ENCODE data around the gene DFFA. TPM values are rescaled to one million over a fixed set of nuclear protein-coding genes. Genes with fewer than 3 reads are reported as not detected.

Gene DFFA
- polyA plus RNA-seq, 3 donors = 11.0 to 17.8 (median 17.3) TPM

- 68% methylated on average over 2 of the region's 5 CpGs for WGBS (ENCODE audit: insufficient coverage)
- Histone ChIP-seq H3K4me2 (replicated peaks; ENCODE audit: extremely low read depth, low read length, poor library complexity, severe bottlenecking) (no peak overlapping the region), H3K27ac (ENCODE audit: low read depth in 1 of 2, low read length in 2 of 2) (no peak overlapping the region), H2AFZ (ENCODE audit: insufficient read depth, low read depth, low read length, poor library complexity, severe bottlenecking) (no peak overlapping the region), H3K9me3 (replicated peaks in 1 of 2; ENCODE audit: control insufficient read depth in 1 of 2, insufficient read depth in 1 of 2, low read length in 2 of 2) (no peaks in the 10 kb centered on the region), H3K4me1 (ENCODE audit: control insufficient read depth in 1 of 2, insufficient read depth in 2 of 2, low read length in 2 of 2) (no peaks in the 10 kb centered on the region), H3K9ac (ENCODE audit: insufficient read depth, low read length, poor library complexity, severe bottlenecking) (no peak overlapping the region), H3K27me3 (ENCODE audit: control insufficient read depth in 2 of 2, insufficient read depth in 2 of 2, low read length in 2 of 2) (no peaks in the 10 kb centered on the region), H4K20me1 (ENCODE audit: insufficient read depth, low read length) (peaks cover 62% of the 10 kb centered on the region), H3K36me3 (replicated peaks in 1 of 2; ENCODE audit: control insufficient read depth in 1 of 2, insufficient read depth in 2 of 2, low read length in 2 of 2) (no peaks in the 10 kb centered on the region), H3K4me3 (replicated peaks in 1 of 3; ENCODE audit: low read depth in 2 of 3, low read length in 3 of 3) (no peak overlapping the region), H3K79me2 (ENCODE audit: insufficient read depth, low read length) (peaks cover 34% of the 10 kb centered on the region)
- intact Hi-C loops (cut with micrococcal nuclease) = loop anchor here (10.0 kb wide), 2 partner anchors 361 to 441 kb away; no protein-coding TSS in a partner anchor
- TF ChIP-seq CTCF (IDR thresholded peaks at IDR 0.05) = no peak
- no peak for DNase-seq
- peaks cover 3 to 12% of the 10 kb centered on the region in 2 donors for H3K36me3 Mint-ChIP-seq
- peaks cover 15% of the 10 kb centered on the region for H3K4me1 Mint-ChIP-seq
- no peaks in the 10 kb centered on the region for H3K27me3 Mint-ChIP-seq (ENCODE audit: low read depth in 3 of 3)
- no peaks in the 10 kb centered on the region for H3K9me3 Mint-ChIP-seq
- H3K27ac Mint-ChIP-seq = no peak overlapping the region
- no peak overlapping the region for H3K4me3 Mint-ChIP-seq
Measured at GRCh38 chr1:10504249-10504648, 31.9 kb upstream of the DFFA start.

GRCh38 chr1:10502206-10502605, 29.9 kb upstream of the DFFA start:
- peaks cover 35% of the 10 kb centered on the region for H3K79me2 ChIP-seq (ENCODE audit: insufficient read depth, low read length)
- H3K27ac Mint-ChIP-seq = no peak overlapping the region
- H3K4me1 Mint-ChIP-seq = peaks cover 10% of the 10 kb centered on the region
- H3K36me3 ChIP-seq (replicated peaks in 1 of 2; ENCODE audit: control insufficient read depth in 1 of 2, insufficient read depth in 2 of 2, low read length in 2 of 2) = peaks cover 0 to 19% of the 10 kb centered on the region in 2 donors
- no peak overlapping the region for H2AFZ ChIP-seq (ENCODE audit: insufficient read depth, low read depth, low read length, poor library complexity, severe bottlenecking)
- WGBS (ENCODE audit: insufficient coverage) = 100% methylated on average over 1 of the region's 5 CpGs
- no peak for DNase-seq
- H3K27me3 ChIP-seq (ENCODE audit: control insufficient read depth in 2 of 2, insufficient read depth in 2 of 2, low read length in 2 of 2) = no peaks in the 10 kb centered on the region
- H3K4me3 Mint-ChIP-seq = no peak overlapping the region
- peaks cover 58% of the 10 kb centered on the region for H4K20me1 ChIP-seq (ENCODE audit: insufficient read depth, low read length)
- H3K9ac ChIP-seq (ENCODE audit: insufficient read depth, low read length, poor library complexity, severe bottlenecking) = no peak overlapping the region
- no peaks in the 10 kb centered on the region for H3K9me3 ChIP-seq (replicated peaks in 1 of 2; ENCODE audit: control insufficient read depth in 1 of 2, insufficient read depth in 1 of 2, low read length in 2 of 2)
- intact Hi-C loops (cut with micrococcal nuclease) = loop anchor here (10.0 kb wide), 2 partner anchors 363 to 443 kb away; no protein-coding TSS in a partner anchor
- H3K9me3 Mint-ChIP-seq = no peaks in the 10 kb centered on the region
- H3K4me2 ChIP-seq (replicated peaks; ENCODE audit: extremely low read depth, low read length, poor library complexity, severe bottlenecking) = no peak overlapping the region
- no peak overlapping the region for H3K27ac ChIP-seq (ENCODE audit: low read depth in 1 of 2, low read length in 2 of 2)
- peaks cover 15 to 19% of the 10 kb centered on the region in 2 donors for H3K36me3 Mint-ChIP-seq
- peaks cover 0 to 2% (median 0%) of the 10 kb centered on the region in 3 donors for H3K27me3 Mint-ChIP-seq (ENCODE audit: low read depth in 3 of 3)
- H3K4me3 ChIP-seq (replicated peaks in 1 of 3; ENCODE audit: low read depth in 2 of 3, low read length in 3 of 3) = no peak overlapping the region
- TF ChIP-seq CTCF (IDR thresholded peaks at IDR 0.05) = no peak
- H3K4me1 ChIP-seq (ENCODE audit: control insufficient read depth in 1 of 2, insufficient read depth in 2 of 2, low read length in 2 of 2) = no peaks in the 10 kb centered on the region

Data from CD14-positive monocyte (primary cell).